Stimulated activated CD4-positive, alpha-beta T cell treated with anti-CD3 and anti-CD28 coated beads, Interleukin-12 subunit alpha, Interleukin-12 subunit beta, amount 100 ng/mL, for 4 hours (primary cell): Measurements from ENCODE around the gene CNTNAP5.

Experiments used
- DNase-seq: peaks from one replicate; pipeline ENCODE4 v3.0.0-alpha.2; 2020

CNTNAP5 gene

DNA sequence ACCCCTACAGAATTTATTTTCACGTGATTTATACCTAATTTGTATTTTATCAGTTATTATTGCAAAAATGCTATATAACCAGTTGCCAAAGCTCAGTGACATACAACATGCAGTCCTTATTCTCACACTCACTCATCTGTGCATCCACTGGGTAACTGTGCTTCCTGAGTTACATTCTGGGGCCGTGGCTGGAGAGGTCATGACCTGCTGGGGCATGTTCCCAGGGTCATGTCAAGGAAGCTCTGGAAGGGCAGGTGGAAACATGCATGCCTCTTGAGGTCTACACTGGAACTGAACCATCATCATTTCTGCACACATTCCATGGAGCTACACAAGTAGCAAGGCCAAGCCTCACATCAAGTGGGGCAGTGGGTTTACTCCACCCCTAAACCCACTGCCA is 715.5 kb downstream of the CNTNAP5 start:
- DNase-seq: no peak

GRCh38 chr2:124753842-124754241 is 728.8 kb downstream of the CNTNAP5 start:
- DNase-seq: no peak

DNA sequence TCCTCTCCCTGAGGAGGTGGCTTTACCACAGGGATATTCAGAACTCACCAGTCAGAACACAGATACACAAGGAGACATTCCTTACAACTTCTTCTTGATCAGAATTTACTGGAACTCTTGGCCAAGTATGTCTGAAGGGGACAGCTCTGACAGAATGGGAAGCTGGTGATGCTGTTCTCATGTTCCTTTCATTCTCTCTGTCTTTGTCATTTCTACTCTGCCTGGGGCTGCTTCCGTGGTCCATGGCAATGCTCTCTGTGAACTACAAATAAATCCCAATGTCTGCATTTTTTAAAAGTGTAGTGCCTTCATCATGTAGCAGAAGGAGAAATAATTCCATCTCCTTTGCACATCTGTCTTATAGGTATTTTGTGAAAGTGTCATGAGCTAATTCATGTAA is 730.3 kb downstream of the CNTNAP5 start:
- no peak for DNase-seq

GRCh38 chr2:124756048-124756447 is 731.0 kb downstream of the CNTNAP5 start:
- DNase-seq: no peak

GRCh38 chr2:124762388-124762787 is 737.3 kb downstream of the CNTNAP5 start:
- no peak for DNase-seq

DNA sequence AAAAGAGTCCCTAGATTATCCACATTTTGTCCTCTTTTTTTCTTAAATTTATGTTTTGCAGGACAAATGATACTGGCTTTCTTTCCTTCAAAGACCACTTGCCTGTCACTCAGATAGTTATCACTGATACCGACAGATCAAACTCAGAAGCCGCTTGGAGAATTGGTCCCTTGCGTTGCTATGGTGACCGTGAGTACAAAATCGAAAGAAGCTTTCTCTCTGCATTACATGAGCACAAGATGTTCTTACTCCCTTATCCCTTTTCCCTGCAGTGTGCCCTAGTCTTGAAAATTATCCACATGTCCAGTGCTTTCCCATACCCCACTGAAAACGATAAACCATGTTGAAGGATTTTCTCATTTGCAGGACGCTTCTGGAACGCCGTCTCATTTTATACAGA is 738.5 kb downstream of the CNTNAP5 start:
- no peak for DNase-seq

GRCh38 chr2:124774781-124775180 is 749.7 kb downstream of the CNTNAP5 start:
- DNase-seq: no peak

DNA sequence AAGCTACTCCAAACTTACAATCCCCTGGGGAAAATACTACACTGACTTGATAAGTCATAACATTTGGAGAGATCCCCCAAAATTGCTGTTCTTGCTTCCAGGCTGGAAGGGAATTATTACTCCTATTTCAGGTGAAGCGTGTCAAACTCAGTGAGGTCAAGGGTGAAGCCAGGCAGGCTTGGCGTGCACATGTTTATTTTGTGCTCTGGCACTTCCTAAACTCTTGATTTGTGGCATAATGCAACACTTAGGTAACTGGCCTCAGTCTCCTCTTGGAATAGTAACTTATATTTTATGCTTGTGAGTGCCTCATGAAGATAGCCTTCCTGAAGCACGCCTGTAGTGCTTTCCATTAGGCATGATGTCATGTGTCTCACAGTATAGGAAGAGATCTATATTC is 751.2 kb downstream of the CNTNAP5 start:
- no peak for DNase-seq

GRCh38 chr2:124778076-124778475 is 753.0 kb downstream of the CNTNAP5 start:
- no peak for DNase-seq

DNA sequence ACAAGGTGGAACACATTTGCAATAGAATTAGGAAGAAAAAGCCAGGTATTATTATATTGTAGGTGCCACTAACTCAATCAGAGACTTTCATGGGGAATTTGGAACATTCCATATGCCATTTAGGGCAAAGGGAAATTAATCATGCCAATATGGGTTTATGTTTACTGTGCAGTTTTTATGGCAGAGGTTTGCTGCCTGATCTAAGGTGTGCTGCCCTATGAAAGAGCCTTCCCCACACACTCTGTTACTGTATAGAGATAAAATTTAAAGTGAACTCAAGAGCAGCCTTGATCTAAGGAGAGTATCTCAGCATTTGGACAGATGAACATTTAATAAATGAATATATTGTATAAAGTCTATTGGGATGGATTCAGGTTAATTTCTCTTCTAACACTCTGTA is 771.6 kb downstream of the CNTNAP5 start:
- DNase-seq: no peak

GRCh38 chr2:124797049-124797448 is 772.0 kb downstream of the CNTNAP5 start:
- no peak for DNase-seq

- no peak for DNase-seq
Observed at GRCh38 chr2:124798551-124798950, 773.5 kb downstream of the CNTNAP5 start.

DNA sequence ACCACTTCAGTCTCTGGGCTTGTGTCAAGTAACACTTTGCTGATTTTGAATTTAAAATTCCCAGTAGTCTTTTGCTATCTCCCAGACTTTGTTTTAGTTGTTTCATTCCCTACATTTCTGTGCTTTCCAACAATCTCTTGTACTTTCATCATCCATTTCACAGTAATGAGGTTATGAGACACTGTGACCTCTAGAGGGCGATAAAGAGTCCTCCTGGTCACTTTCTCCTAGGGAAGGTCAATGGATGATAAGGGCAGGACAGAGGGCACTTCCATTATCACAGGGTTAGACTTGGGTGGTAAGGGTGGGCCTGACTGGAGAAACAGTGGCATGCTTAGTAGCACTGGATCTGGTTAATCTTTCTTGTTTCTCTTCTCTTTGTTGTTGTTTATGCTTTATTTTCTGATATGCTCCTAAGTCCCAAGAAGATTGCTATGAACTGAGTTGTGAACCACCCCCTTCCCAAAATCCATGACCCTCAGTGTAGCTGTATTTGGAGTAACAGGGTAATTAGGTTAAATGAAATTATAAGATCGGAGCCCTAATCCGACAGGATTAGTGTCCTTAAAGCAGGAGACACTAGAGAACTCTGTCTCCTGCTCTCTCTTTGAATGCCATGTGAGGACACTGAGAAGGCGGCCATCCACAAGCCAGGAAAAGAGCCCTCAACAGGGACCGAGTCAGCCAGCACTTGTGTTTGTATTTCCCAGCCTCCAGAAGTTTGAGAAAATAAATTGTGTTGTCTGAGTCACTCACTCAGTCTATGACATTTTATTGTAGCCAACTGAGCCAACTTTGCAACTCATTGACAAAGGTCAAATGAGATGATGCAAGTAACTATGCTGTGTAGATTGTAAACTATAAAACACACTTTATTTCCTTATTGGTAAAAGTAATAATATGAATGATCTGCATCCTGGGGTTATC is 779.2 kb downstream of the CNTNAP5 start:
- DNase-seq: no peak

DNA sequence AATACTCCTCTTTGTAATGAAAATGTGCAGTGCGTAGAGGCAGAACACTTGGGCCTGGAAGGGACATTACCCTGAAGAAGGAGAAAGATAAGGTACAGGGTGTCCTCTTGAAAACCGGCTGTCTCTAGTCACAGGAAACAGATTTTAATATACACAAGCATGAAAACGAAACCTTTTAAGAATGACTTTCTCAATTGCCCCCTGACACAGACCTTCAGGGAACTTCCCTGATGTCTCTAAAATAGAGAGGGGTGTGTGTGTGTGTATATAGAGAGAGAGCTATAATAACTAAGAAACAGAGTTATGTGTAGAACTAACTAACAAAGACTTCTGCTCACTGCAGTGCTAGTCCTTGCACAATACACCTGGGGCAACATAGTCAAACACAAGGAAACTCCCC is 780.0 kb downstream of the CNTNAP5 start:
- no peak for DNase-seq

- DNase-seq: no peak
Observed at GRCh38 chr2:124810132-124810531, 785.0 kb downstream of the CNTNAP5 start.

DNA sequence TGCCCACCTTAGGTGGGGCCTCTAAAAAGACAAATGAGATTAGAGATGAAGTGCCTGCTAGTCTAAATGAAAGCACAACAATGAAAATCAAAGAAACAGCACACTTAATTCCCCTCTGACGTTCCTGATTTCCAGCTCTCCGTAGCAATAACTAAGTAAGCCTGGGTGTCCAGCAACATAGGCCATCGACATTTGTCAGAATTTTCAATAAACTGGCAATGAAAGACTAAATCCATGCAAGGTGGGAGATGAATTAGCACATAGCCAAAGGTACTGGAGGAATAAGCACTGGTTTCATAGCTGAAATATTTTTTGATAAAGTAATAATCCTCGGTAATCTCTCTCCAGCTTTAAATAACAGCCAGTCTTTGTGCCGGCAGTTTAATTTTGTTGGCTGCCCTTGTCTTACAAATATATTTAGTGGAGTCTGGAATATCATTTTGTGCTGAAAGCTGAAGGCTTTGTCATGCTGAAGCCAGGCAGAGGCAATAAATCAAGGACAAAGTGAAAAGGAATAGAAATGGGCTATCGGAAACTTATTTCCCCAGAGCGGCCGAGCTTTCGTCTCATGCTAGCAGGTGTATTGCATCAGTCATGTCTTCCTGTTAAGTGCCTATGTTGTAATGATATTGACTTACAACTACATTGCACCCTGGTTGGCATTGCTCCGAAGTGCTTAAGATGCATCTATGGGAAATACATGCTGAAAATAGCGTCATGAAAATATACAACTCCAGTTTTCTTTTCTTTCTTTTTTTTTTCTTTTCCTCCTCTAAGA is 790.1 kb downstream of the CNTNAP5 start:
- DNase-seq: no peak

GRCh38 chr2:124816007-124816406 is 790.9 kb downstream of the CNTNAP5 start:
- DNase-seq: no peak

GRCh38 chr2:124822516-124822915 is 797.4 kb downstream of the CNTNAP5 start:
- no peak for DNase-seq

GRCh38 chr2:124824441-124824840 is 799.4 kb downstream of the CNTNAP5 start:
- DNase-seq: no peak

- DNase-seq: no peak
Observed at GRCh38 chr2:124832521-124832920, 807.4 kb downstream of the CNTNAP5 start.

- no peak for DNase-seq
Observed at GRCh38 chr2:124834331-124834730, 809.2 kb downstream of the CNTNAP5 start.

- DNase-seq: no peak
Observed at GRCh38 chr2:124835331-124835730, 810.2 kb downstream of the CNTNAP5 start.

DNA sequence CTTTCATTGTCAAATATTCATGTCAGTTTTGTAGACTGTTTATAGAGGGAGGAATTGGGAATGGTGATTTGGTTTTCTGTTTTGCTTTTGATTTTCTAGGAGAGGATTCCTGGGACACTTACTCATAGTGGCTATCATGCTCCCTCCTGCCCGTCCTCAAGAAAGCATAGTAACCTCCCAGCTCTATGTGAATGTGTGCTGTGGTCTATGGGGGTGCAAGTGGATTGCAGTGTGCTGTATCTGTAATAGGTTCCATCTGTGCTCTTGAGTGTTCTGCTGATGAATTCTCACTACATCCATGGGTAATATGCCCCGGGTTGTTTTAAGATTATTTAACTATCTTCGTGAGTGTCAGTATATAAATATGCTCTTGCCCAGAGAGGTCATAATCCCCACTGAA is 811.3 kb downstream of the CNTNAP5 start:
- DNase-seq: no peak

GRCh38 chr2:124837496-124837895 is 812.4 kb downstream of the CNTNAP5 start:
- DNase-seq: no peak
